ENCODE results near the gene IL1RAP. TPM values are rescaled to one million over a fixed set of nuclear protein-coding genes. Genes with fewer than 3 reads are reported as not detected.

IL1RAP gene
- total RNA-seq, 1 donor = 14.6 TPM

DNA sequence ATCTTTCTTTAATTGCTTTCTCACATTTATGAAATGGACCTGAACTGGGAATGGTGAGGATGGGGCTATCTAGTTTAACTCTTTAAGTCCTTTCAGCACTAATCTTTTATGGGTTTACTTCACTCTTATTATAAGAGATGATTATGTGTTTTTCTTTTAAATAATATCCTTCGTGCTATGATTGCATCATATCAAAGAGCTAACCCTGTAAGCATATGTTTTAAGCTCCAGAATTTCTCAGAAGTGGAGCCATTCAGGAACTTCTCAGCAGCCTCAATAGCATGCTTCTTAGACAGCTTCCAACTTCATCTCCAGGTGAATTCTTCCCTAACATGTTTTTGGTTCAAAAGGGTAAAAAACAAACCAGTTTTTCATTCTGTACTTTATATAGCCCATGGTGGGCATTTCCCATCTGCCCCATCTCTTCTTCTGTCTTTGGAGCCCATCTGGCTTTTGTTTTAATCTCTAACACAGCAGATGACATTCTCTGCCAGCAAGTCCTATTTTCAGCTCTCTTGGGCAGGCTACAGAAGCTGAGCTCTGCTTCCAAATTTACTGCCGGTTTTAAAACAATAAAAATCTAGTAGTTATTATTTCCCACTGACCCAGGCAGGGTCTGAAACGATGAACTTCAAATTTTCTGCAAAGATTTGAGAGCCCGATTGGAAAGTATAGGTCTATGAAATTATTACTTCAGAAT lies 26.8 kb upstream of the IL1RAP start:
- TF ChIP-seq, protein P1, sequence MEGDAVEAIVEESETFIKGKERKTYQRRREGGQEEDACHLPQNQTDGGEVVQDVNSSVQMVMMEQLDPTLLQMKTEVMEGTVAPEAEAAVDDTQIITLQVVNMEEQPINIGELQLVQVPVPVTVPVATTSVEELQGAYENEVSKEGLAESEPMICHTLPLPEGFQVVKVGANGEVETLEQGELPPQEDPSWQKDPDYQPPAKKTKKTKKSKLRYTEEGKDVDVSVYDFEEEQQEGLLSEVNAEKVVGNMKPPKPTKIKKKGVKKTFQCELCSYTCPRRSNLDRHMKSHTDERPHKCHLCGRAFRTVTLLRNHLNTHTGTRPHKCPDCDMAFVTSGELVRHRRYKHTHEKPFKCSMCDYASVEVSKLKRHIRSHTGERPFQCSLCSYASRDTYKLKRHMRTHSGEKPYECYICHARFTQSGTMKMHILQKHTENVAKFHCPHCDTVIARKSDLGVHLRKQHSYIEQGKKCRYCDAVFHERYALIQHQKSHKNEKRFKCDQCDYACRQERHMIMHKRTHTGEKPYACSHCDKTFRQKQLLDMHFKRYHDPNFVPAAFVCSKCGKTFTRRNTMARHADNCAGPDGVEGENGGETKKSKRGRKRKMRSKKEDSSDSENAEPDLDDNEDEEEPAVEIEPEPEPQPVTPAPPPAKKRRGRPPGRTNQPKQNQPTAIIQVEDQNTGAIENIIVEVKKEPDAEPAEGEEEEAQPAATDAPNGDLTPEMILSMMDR (IDR thresholded peaks at IDR 0.05; ENCODE audit: insufficient read depth, low read length) = no peak
- DNase-seq (ENCODE audit: low read depth) = no peak
- H3K4me3 ChIP-seq (ENCODE audit: low read depth, low read length) = no peak overlapping the region

- TF ChIP-seq, protein P1 (IDR thresholded peaks at IDR 0.05; ENCODE audit: insufficient read depth, low read length) = no peak
Measured at GRCh38 chr3:190491533-190492054, 22.3 kb upstream of the IL1RAP start.

DNA sequence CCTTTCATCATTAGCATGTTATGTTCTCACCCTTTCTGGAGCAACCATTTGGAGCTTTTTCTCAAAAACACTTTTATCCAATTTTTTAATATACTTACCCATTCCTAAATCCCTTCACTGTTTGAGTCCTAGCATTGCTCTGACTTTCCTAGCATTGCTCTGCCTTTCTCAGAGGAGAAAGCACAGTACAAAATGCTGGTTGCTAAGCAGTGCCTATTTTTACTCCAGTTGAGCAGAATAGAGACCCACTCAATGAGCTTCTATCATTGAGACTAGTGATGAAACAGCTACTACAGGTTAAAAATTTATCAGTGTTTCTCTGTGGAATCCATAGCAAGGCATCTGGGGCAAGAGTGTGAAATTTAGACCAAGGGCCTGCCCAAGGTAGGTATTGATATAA lies 21.8 kb upstream of the IL1RAP start:
- no peak overlapping the region for H3K4me3 ChIP-seq (ENCODE audit: low read depth, low read length)
- no peak for DNase-seq (ENCODE audit: low read depth)
- TF ChIP-seq, protein P1 (IDR thresholded peaks at IDR 0.05; ENCODE audit: insufficient read depth, low read length) = no peak

More at GRCh38 chr3:190491533-190492054, 22.3 kb upstream of the IL1RAP start:
- H3K4me3 ChIP-seq (ENCODE audit: low read depth, low read length) = no peak overlapping the region
- DNase-seq (ENCODE audit: low read depth) = no peak

- TF ChIP-seq, protein P1 (IDR thresholded peaks at IDR 0.05; ENCODE audit: insufficient read depth, low read length) = no peak
- no peak for DNase-seq (ENCODE audit: low read depth)
- no peak overlapping the region for H3K4me3 ChIP-seq (ENCODE audit: low read depth, low read length)
Measured at GRCh38 chr3:190492966-190493365, 20.9 kb upstream of the IL1RAP start.

GRCh38 chr3:190494907-190495306 lies 19.0 kb upstream of the IL1RAP start:
- no peak for DNase-seq (ENCODE audit: low read depth)
- H3K4me3 ChIP-seq (ENCODE audit: low read depth, low read length) = no peak overlapping the region
- TF ChIP-seq, protein P1 (IDR thresholded peaks at IDR 0.05; ENCODE audit: insufficient read depth, low read length) = no peak

DNA sequence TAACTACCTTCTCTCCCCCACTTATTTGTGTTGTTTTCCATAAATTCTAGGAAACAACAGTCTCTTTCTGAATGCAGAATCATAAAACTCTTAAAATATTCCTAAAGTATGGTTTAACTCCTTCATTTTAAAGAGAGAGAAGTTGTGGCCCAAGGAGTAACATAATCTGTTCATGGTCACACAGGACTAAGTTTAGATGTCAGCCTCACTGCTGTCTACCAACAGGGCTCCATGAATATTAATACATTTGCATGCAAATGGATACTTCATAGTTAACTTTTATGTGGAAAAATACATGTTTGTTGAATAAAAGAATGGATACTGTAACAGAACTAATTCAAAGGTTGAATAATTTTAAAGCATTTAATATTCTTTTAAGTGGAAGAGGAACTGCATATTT lies 18.5 kb upstream of the IL1RAP start:
- DNase-seq (ENCODE audit: low read depth) = no peak
- no peak overlapping the region for H3K4me3 ChIP-seq (ENCODE audit: low read depth, low read length)
- TF ChIP-seq, protein P1 (IDR thresholded peaks at IDR 0.05; ENCODE audit: insufficient read depth, low read length) = no peak
